ENCODE results near the gene NFIB.

- no peak for TF ChIP-seq L3MBTL2 (conservative IDR thresholded peaks at IDR 0.05)
- no peak for TF ChIP-seq SP1 (IDR thresholded peaks at IDR 0.05)
- TF ChIP-seq TARDBP (IDR thresholded peaks at IDR 0.05) = no peak
- TF ChIP-seq BHLHE40 (IDR thresholded peaks at IDR 0.05; ENCODE audit: borderline replicate concordance) = no peak
- no peak for TF ChIP-seq ELF4 (IDR thresholded peaks at IDR 0.05)
- TF ChIP-seq FOXK2 (IDR thresholded peaks at IDR 0.05) = no peak
- TF ChIP-seq SUZ12 (IDR thresholded peaks at IDR 0.05) = no peak
- TF ChIP-seq FOXA1 (IDR thresholded peaks at IDR 0.05) = no peak
- TF ChIP-seq FOXM1 (IDR thresholded peaks at IDR 0.05; ENCODE audit: borderline replicate concordance) = no peak
- TF ChIP-seq HDGF (IDR thresholded peaks at IDR 0.05; ENCODE audit: borderline replicate concordance) = no peak
These were observed 186.3 kb downstream of the NFIB start for GRCh38 chr9:14127656-14128055.

All from HEK293T (cell line).